K562 (cell line): ENCODE data around the gene UGT1A3. TPM values are rescaled to one million over a fixed set of nuclear protein-coding genes. Genes with fewer than 3 reads are reported as not detected.
"Not testable (repeated sequence)": the region's sequence is repeated elsewhere in the genome, so short reads cannot be mapped to it uniquely, and the experiment has no call there.

ENCODE experiments used
- ATAC-seq: fragments of 200-7000 bp; cut with Tn5 transposase; 3 replicates; pipeline ENCODE4 v1.9.1; 2020; ENCODE audit warnings: moderate library complexity
- BruUV-seq: library from RNA; stranded (reverse); fragments of 400-500 nt; replicated peaks from 2 replicates; lab custom pipeline; 2021; lab: Mats Ljungman, UMichigan
- CTCF ChIA-PET: fragments of 300-600 bp; formaldehyde crosslinking; extraction: SDS; loops from one replicate; lab custom pipeline; 2021; ENCODE audit warnings: low intra/inter-chr PET ratio; lab: Yijun Ruan, JAX
- POLR2A ChIA-PET: fragments of 300-600, 350-650 bp; sonication (Branson Sonifier 250); formaldehyde crosslinking; extraction: SDS; loops from one replicate; lab custom pipeline; 2021; ENCODE audit warnings: antibody characterized with exemption, inconsistent platforms; lab: Yijun Ruan, JAX
- DNase-seq, 4 experiments: peaks; one replicate each; pipeline versions ENCODE4 v3.0.0 to v3.0.0-alpha.2; 2011 to 2018; ENCODE audit warnings: low spot score in 3 of 4, mixed read lengths in 3 of 4; ENCODE audit errors: extremely low read depth in 1 of 4
- FAIRE-seq: peaks from 2 replicates; lab custom pipeline; 2011; peaks lifted over from hg19 to GRCh38; lab: Jason Lieb, UNC
- H2AFZ ChIP-seq: 2 replicates; pipeline ENCODE4 v1.6.0; 2011; ENCODE audit warnings: low read depth, low read length, control low read depth, inconsistent platforms
- H3K27ac ChIP-seq: fragments of 200-600 bp; 3 replicates; pipeline ENCODE4 v1.8.0; 2011; ENCODE audit warnings: low read depth, mild to moderate bottlenecking, control low read depth, inconsistent platforms, low read length, moderate library complexity, mixed read lengths; ENCODE audit errors: extremely low read depth
- H3K27me3 ChIP-seq, 2 experiments: fragments of 300-600 bp in 1 of 2; 2 replicates in 1 of 2; 3 replicates in 1 of 2; pipeline versions ENCODE4 v1.6.0 to v1.8.0; 2011; ENCODE audit warnings: inconsistent platforms in 2 of 2, low read length in 2 of 2, mild to moderate bottlenecking in 1 of 2, mixed read lengths in 1 of 2, moderate library complexity in 1 of 2; ENCODE audit not compliant: control insufficient read depth in 2 of 2, insufficient read depth in 2 of 2
- H3K36me3 ChIP-seq: fragments of 300-600 bp; 3 replicates; pipeline ENCODE4 v1.8.0; 2011; ENCODE audit warnings: mild to moderate bottlenecking, low read length, inconsistent platforms; ENCODE audit not compliant: control insufficient read depth, insufficient read depth
- H3K4me1 ChIP-seq, 2 experiments: fragments of 200-600 bp in 1 of 2; replicated peaks in 1 of 2; 2 replicates in 1 of 2; 3 replicates in 1 of 2; pipeline versions ENCODE4 v1.5.1 to v1.8.0; 2011; ENCODE audit warnings: inconsistent platforms in 2 of 2, low read length in 2 of 2, mild to moderate bottlenecking in 1 of 2, mixed read lengths in 1 of 2, moderate library complexity in 1 of 2; ENCODE audit not compliant: control insufficient read depth in 2 of 2, insufficient read depth in 2 of 2
- H3K4me2 ChIP-seq: 2 replicates; pipeline ENCODE4 v1.6.1; 2011; ENCODE audit warnings: low read length, control low read depth, inconsistent platforms, mixed read lengths; ENCODE audit not compliant: insufficient read depth
- H3K4me3 ChIP-seq: fragments of 200-600 bp; sonication (generic), shearing (Covaris generic); 2 replicates; pipeline ENCODE4 v1.5.1; 2016; ENCODE audit warnings: control low read depth, inconsistent platforms
- H3K79me2 ChIP-seq: fragments of 200-600 bp; 3 replicates; pipeline ENCODE4 v1.8.0; 2011; ENCODE audit warnings: low read length, inconsistent platforms; ENCODE audit not compliant: control insufficient read depth, insufficient read depth
- H3K9ac ChIP-seq, 2 experiments: 2 replicates each; pipeline versions ENCODE4 v1.6.0 to v1.6.1; 2011; ENCODE audit warnings: low read depth in 2 of 2, low read length in 2 of 2, control low read depth in 1 of 2, inconsistent platforms in 1 of 2, mild to moderate bottlenecking in 1 of 2, mixed read lengths in 1 of 2; ENCODE audit not compliant: insufficient read depth in 1 of 2
- H3K9me1 ChIP-seq: one replicate; pipeline ENCODE4 v1.6.0; 2011; ENCODE audit warnings: inconsistent platforms, mild to moderate bottlenecking, low read length, moderate library complexity; ENCODE audit not compliant: control insufficient read depth, insufficient read depth
- H3K9me3 ChIP-seq: replicated peaks from 2 replicates; pipeline ENCODE4 v1.5.1; 2011; ENCODE audit warnings: low read depth, low read length, inconsistent platforms; ENCODE audit not compliant: control insufficient read depth, insufficient read depth
- H4K20me1 ChIP-seq: replicated peaks from 2 replicates; pipeline ENCODE4 v1.6.1; 2011; ENCODE audit warnings: low read length, inconsistent platforms, mixed read lengths; ENCODE audit not compliant: control insufficient read depth, insufficient read depth
- ATF1 ChIP-seq, 2 experiments: fragments of 450-650 bp in 1 of 2; IDR thresholded peaks; 2 replicates each; pipeline ENCODE4 v1.6.1; 2016; ENCODE audit warnings: missing compliant biosample characterization in 1 of 2, missing genetic modification characterization in 1 of 2
- CAMTA2 ChIP-seq: fragments of 250-450 bp; sonication (Bioruptor Pico); conservative IDR thresholded peaks from 2 replicates; pipeline ENCODE4 v1.5.1; 2022
- CREB1 ChIP-seq, 2 experiments: sonication (generic) in 1 of 2; formaldehyde crosslinking in 1 of 2; IDR thresholded peaks; 2 replicates each; pipeline versions ENCODE4 v1.6.1 to v1.8.0; 2012 to 2022; ENCODE audit warnings: inconsistent platforms in 1 of 2, mild to moderate bottlenecking in 1 of 2, missing genetic modification reagents in 1 of 2, moderate library complexity in 1 of 2
- NONO ChIP-seq, 2 experiments: fragments of 200-400 bp in 1 of 2; fragments of 450-650 bp in 1 of 2; formaldehyde crosslinking in 1 of 2; IDR thresholded peaks; 2 replicates each; pipeline ENCODE4 v1.6.1; 2017; ENCODE audit warnings: low read depth in 2 of 2, mild to moderate bottlenecking in 2 of 2, moderate library complexity in 2 of 2, low read length in 1 of 2
- PCBP2 ChIP-seq: fragments of 200-400 bp; formaldehyde crosslinking; IDR thresholded peaks from 2 replicates; pipeline ENCODE4 v1.6.1; 2018; ENCODE audit warnings: low read length, low read depth, mild to moderate bottlenecking, moderate library complexity; ENCODE audit not compliant: poor library complexity, severe bottlenecking
- PRPF4 ChIP-seq: fragments of 200-400 bp; formaldehyde crosslinking; IDR thresholded peaks from one replicate; pipeline ENCODE4 v1.6.1; 2017; ENCODE audit warnings: low read length, low read depth, mild to moderate bottlenecking; ENCODE audit not compliant: insufficient read depth, poor library complexity, severe bottlenecking
- TEAD4 ChIP-seq, 2 experiments: sonication (generic) in 1 of 2; formaldehyde crosslinking in 1 of 2; IDR thresholded peaks; 2 replicates each; pipeline versions ENCODE4 v1.6.1 to v1.8.0; 2012 to 2022; ENCODE audit warnings: borderline replicate concordance in 1 of 2, inconsistent platforms in 1 of 2, low read length in 1 of 2, mild to moderate bottlenecking in 1 of 2, missing genetic modification reagents in 1 of 2
- ZBTB1 ChIP-seq: sonication (generic); formaldehyde crosslinking; IDR thresholded peaks from 2 replicates; pipeline ENCODE4 v1.8.1; 2023; ENCODE audit warnings: missing genetic modification reagents, low read depth, mild to moderate bottlenecking, borderline replicate concordance
- ZC3H11A ChIP-seq: IDR thresholded peaks from 2 replicates; pipeline ENCODE4 v1.6.1; 2012; ENCODE audit warnings: low read depth, low read length, improper control_type of control experiment
- WGBS: fragments of 100-300 bp; shearing (Covaris generic); methylation state at CpG from one replicate; pipeline ENCODE4 v1.1.6; 2016; ENCODE audit warnings: low coverage, mixed read lengths; ENCODE audit not compliant: insufficient coverage; ENCODE audit errors: missing lambda C conversion rate; 5-methylcytosine and 5-hydroxymethylcytosine counted together
- in situ Hi-C: fragments of 300-500 bp; cut with MboI; formaldehyde crosslinking; loops from 4 replicates; pipeline ENCODE4 v1.15.0; 2018; ENCODE audit warnings: inconsistent platforms, mixed read lengths
- intact Hi-C: fragments of 100-400 bp; cut with micrococcal nuclease; formaldehyde crosslinking; loops from 2 replicates; pipeline ENCODE4 v1.14.2; 2022
- polyA plus RNA-seq, 8 experiments: library from polyadenylated mRNA; depleted of rRNA in 4 of 8; stranded (reverse) in 5 of 8; unstranded in 3 of 8; fragments of >200 nt; fragmentation: Nextera tagmentation in 2 of 8; fragmentation: Illumina TruSeq in 1 of 8; extraction: Ambion mirVana in 2 of 8; extraction: Trizol in 1 of 8; gene quantifications; 2 replicates each; pipeline versions ENCODE4 v1.2.1 to v1.2.3, GENCODE V29; 2011 to 2014; ENCODE audit warnings: inconsistent platforms in 1 of 8, missing spikeins in 1 of 8
- total RNA-seq, 7 experiments: library from RNA; depleted of rRNA in 6 of 7; stranded (reverse); fragments of >200 nt in 6 of 7; fragmentation: Illumina TruSeq in 2 of 7; extraction: Trizol in 2 of 7; gene quantifications; 2 replicates each; pipeline versions ENCODE4 v1.2.1 to v1.2.3, GENCODE V29; 2011 to 2021; ENCODE audit warnings: low replicate concordance in 1 of 7
- TF ChIP-seq, protein P1 (sequence below): IDR thresholded peaks from 3 replicates; pipeline ENCODE4 v1.6.1; 2011; ENCODE audit warnings: borderline replicate concordance, mild to moderate bottlenecking; ENCODE audit not compliant: insufficient read length, insufficient read depth

UGT1A3 gene
- total and polyA plus RNA-seq, 9 of the 15 experiments (the other 6 are each of a cell fraction or from before 2014, with no cell fraction given): not detected

DNA sequence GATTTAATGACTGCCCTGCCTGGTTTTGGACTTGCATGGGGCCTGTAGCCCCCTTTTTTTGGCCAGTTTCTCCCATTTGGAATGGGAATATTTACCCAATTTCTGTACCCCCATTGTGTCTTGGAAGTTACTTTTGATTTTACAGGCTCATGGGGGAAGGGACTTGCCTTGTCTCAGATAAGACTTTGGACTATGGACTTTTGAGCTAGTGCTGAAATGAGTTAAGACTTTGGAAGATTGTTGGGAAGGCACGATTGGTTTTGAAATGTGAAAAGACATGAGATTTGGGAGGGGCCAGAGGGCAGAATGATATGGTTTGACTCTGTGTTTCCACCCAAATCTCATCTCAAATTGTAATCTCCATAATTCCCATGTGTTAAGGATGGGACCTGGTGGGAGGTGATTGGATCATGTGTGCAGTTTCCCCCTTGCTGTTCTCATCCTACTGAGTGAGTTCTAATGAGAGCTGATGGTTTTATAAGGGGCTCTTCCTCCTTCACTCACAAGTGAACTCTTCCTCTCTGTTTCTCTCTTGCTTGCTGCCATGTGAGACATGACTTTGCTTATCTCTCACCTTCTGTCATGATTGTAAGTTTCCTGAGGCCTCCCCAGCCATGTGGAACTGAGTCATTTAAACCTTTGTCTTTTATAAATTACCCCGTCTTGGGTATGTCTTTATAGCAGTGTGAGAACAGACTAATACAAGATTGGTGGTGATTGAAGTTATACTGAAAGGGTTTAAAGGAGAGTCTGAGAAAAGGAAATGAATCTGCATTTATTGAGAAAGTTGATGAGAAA is 22.6 kb downstream of the UGT1A3 start:
- H3K4me3 ChIP-seq, H3K9me1 ChIP-seq, H3K27ac ChIP-seq, CTCF ChIA-PET, H4K20me1 ChIP-seq, H3K9ac ChIP-seq, H3K36me3 ChIP-seq, H3K27me3 ChIP-seq, BruUV-seq, POLR2A ChIA-PET, H3K4me2 ChIP-seq, FAIRE-seq, H2AFZ ChIP-seq, H3K79me2 ChIP-seq, intact Hi-C loops, ATAC-seq, in situ Hi-C loops, H3K9me3 ChIP-seq, H3K4me1 ChIP-seq, DNase-seq: not testable (repeated sequence)
- 0% methylated on average over 2 of the region's 2 CpGs for WGBS

DNA sequence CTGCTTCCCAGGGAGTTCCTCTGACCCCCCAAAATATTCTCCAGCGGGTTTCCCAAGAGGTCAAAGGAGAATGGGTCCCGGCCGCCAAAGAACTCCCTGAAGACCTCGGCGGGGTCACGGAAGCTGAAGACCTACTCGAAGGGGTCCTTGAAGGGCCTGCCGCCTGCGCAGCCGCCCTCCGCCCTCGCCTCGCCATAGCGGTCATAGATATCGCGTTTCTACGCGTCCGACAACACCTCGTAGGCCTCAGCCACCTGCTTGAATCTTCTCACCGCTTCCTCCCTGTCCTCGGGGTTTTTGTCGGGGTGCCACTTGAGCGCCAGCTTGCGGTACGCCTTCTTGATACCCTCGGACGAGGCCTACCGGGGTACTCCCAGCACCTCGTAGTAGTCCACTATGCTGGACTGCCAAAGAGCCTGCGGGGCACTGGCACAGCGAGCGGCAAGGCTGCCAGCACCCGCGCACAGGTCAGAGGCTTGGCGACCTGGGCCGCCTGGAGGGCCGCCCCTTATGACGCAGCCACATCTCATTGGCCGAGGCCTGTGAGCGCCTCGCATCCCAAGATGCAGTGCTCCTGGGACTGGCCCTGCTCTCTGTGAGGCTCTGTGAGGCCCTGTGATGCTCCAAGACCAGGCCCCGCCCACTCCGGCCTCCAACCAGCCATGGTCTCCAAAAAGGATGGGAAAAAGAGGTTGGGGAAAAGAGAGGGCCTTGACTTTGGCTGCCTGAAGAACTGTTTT is 26.2 kb downstream of the UGT1A3 start:
- Histone ChIP-seq H3K9me1 (no peaks in the 10 kb centered on the region), H3K4me3 (no peak overlapping the region), H3K36me3 (no peaks in the 10 kb centered on the region), H3K4me2 (no peak overlapping the region), H3K9ac (no peak overlapping the region), H3K27me3 (peaks cover 0 to 8% of the 10 kb centered on the region in 2 experiments; a peak in 2 of 5 replicates), H2AFZ (no peak overlapping the region), H4K20me1 (no peaks in the 10 kb centered on the region), H3K27ac (no peak overlapping the region), H3K4me1 (peaks cover 0 to 5% of the 10 kb centered on the region in 2 experiments; a peak in 2 of 5 replicates), H3K79me2 (no peaks in the 10 kb centered on the region), H3K9me3 (no peaks in the 10 kb centered on the region)
- intact Hi-C loops: no loop called here
- POLR2A ChIA-PET: interaction anchor here (0.6 kb wide), 1 partner anchor 12 kb away, joined by 3 read pairs; no protein-coding TSS in a partner anchor
- FAIRE-seq: no peak
- CTCF ChIA-PET: no interaction called here
- DNase-seq: peak in 2 of 4 experiments; percentile 5 to 8
- no TSS peak for BruUV-seq
- in situ Hi-C loops: no loop called here
- ATAC-seq: peak; percentile 86
- WGBS: 16% methylated on average over 17 of the region's 44 CpGs
- TF ChIP-seq PCBP2 (no peak), PRPF4 (no peak), CAMTA2 (CRISPR knock-in tag) (no peak), ATF1 (CRISPR knock-in tag; IDR thresholded peaks at IDR 0.05) (no peak), ATF1 (tag; IDR thresholded peaks at IDR 0.05) (peak; percentile 44; the same call in 1 of the 2 replicates), CREB1 (IDR thresholded peaks at IDR 0.05) (no peak), CREB1 (CRISPR knock-in tag; IDR thresholded peaks at IDR 0.05) (peak; percentile 36; the same call in 1 of the 2 replicates), ZBTB1 (CRISPR knock-in tag) (no peak), NONO (IDR thresholded peaks at IDR 0.05; ENCODE audit: low read depth in 2 of 2, low read length in 1 of 2) (no peak), ZC3H11A (no peak), TEAD4 (IDR thresholded peaks at IDR 0.05; ENCODE audit: low read length) (no peak), TEAD4 (CRISPR knock-in tag; IDR thresholded peaks at IDR 0.05; ENCODE audit: borderline replicate concordance) (no peak)
- TF ChIP-seq, protein P1, sequence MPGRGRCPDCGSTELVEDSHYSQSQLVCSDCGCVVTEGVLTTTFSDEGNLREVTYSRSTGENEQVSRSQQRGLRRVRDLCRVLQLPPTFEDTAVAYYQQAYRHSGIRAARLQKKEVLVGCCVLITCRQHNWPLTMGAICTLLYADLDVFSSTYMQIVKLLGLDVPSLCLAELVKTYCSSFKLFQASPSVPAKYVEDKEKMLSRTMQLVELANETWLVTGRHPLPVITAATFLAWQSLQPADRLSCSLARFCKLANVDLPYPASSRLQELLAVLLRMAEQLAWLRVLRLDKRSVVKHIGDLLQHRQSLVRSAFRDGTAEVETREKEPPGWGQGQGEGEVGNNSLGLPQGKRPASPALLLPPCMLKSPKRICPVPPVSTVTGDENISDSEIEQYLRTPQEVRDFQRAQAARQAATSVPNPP: no peak
